Eye (tissue), 1 donor: ENCODE measurements around the gene INHA.

Experiments used
- DNase-seq: peaks from one replicate; pipeline ENCODE4 v3.0.0-alpha.2; 2015

Gene INHA

GRCh38 chr2:219572237-219573001 lies at the start of gene INHA:
INHA (plus strand) TSS chr2:219572310; CDS start chr2:219572375, 65 bp downstream.
- DNase-seq, result no peak

- no peak for DNase-seq
Observed at GRCh38 chr2:219523031-219523671, 49.0 kb upstream of the INHA start.

GRCh38 chr2:219524817-219525216 lies 47.3 kb upstream of the INHA start:
- DNase-seq, result no peak

- DNase-seq, result peak; percentile 84
Observed at GRCh38 chr2:219525533-219526232, 46.4 kb upstream of the INHA start.

GRCh38 chr2:219526320-219527075 lies 45.6 kb upstream of the INHA start:
- DNase-seq, result no peak

GRCh38 chr2:219527076-219527394 lies 45.1 kb upstream of the INHA start:
- peak; percentile 47 for DNase-seq

- no peak for DNase-seq
Observed at GRCh38 chr2:219527472-219527871, 44.6 kb upstream of the INHA start.

- peak; percentile 96 for DNase-seq
Observed at GRCh38 chr2:219530048-219530963, 41.8 kb upstream of the INHA start.

- DNase-seq, result no peak
Observed at GRCh38 chr2:219531639-219532377, 40.3 kb upstream of the INHA start.

GRCh38 chr2:219532378-219532649 lies 39.8 kb upstream of the INHA start:
- DNase-seq, result no peak

- no peak for DNase-seq
Observed at GRCh38 chr2:219533930-219534661, 38.0 kb upstream of the INHA start.

GRCh38 chr2:219536425-219536824 lies 35.7 kb upstream of the INHA start:
- no peak for DNase-seq

- no peak for DNase-seq
Observed at GRCh38 chr2:219536967-219537366, 35.1 kb upstream of the INHA start.

- DNase-seq, result peak; percentile 60
Observed at GRCh38 chr2:219537657-219538488, 34.2 kb upstream of the INHA start.

- peak; percentile 80 for DNase-seq
Observed at GRCh38 chr2:219538504-219538951, 33.6 kb upstream of the INHA start.

- no peak for DNase-seq
Observed at GRCh38 chr2:219538956-219539788, 32.9 kb upstream of the INHA start.

- DNase-seq, result peak; percentile 52
Observed at GRCh38 chr2:219539926-219540678, 32.0 kb upstream of the INHA start.
